Measurements from ENCODE around the gene SPATA3. TPM values are rescaled to one million over a fixed set of nuclear protein-coding genes. Genes with fewer than 3 reads are reported as not detected.

SPATA3 gene
- total and polyA plus RNA-seq, 2 donors (not counting 1 experiment from before 2014, with no cell fraction given) = not detected

- TF ChIP-seq CTCF (conservative IDR thresholded peaks at IDR 0.05 in 1 of 2, IDR thresholded peaks at IDR 0.05 in 1 of 2; ENCODE audit: low read depth in 1 of 2, low read length in 2 of 2) (no peak), EZH2 (IDR thresholded peaks at IDR 0.05; ENCODE audit: low read length, missing control alignments) (no peak)
Measured at GRCh38 chr2:231010201-231010730, 14.3 kb downstream of the SPATA3 start.

GRCh38 chr2:231011526-231011925 lies 15.6 kb downstream of the SPATA3 start:
- no peaks in the 10 kb centered on the region for H3K4me1 ChIP-seq (ENCODE audit: control insufficient read depth, extremely low read depth, insufficient read depth, low read length)
- no peaks in the 10 kb centered on the region for H3K9me3 ChIP-seq (ENCODE audit: control insufficient read depth, insufficient read depth, low read depth, low read length)
- no peak overlapping the region for H2AFZ ChIP-seq (ENCODE audit: low read length)
- H3K4me3 ChIP-seq (replicated peaks in 1 of 4; ENCODE audit: control extremely low read depth in 1 of 4, insufficient read depth in 1 of 4, low read depth in 3 of 4, low read length in 4 of 4) = no peak overlapping the region
- no peaks in the 10 kb centered on the region for H4K20me1 ChIP-seq (ENCODE audit: control insufficient read depth, extremely low read depth, insufficient read depth, low read length)
- H3K4me2 ChIP-seq (ENCODE audit: extremely low read depth, insufficient read depth, low read length) = no peak overlapping the region
- no peak overlapping the region for H3K27ac ChIP-seq (ENCODE audit: insufficient read depth, low read length)
- H3K9ac ChIP-seq (ENCODE audit: insufficient read depth, low read length) = no peak overlapping the region
- no peak for TF ChIP-seq EZH2 (IDR thresholded peaks at IDR 0.05; ENCODE audit: low read length, missing control alignments)
- no peak for TF ChIP-seq CTCF (conservative IDR thresholded peaks at IDR 0.05 in 1 of 2, IDR thresholded peaks at IDR 0.05 in 1 of 2; ENCODE audit: low read depth in 1 of 2, low read length in 2 of 2)
- DNase-seq (ENCODE audit: low read depth in 2 of 2) = no peak
- H3K79me2 ChIP-seq (ENCODE audit: control insufficient read depth, insufficient read depth, low read length) = no peaks in the 10 kb centered on the region
- no peaks in the 10 kb centered on the region for H3K36me3 ChIP-seq (ENCODE audit: control insufficient read depth, insufficient read depth, low read length)
- H3K27me3 ChIP-seq (ENCODE audit: control insufficient read depth, insufficient read depth, low read length) = peaks cover 17% of the 10 kb centered on the region

More at GRCh38 chr2:231010201-231010730, 14.3 kb downstream of the SPATA3 start:
- no peak overlapping the region for H3K4me3 ChIP-seq (replicated peaks in 1 of 4; ENCODE audit: control extremely low read depth in 1 of 4, insufficient read depth in 1 of 4, low read depth in 3 of 4, low read length in 4 of 4)
- H3K9ac ChIP-seq (ENCODE audit: insufficient read depth, low read length) = no peak overlapping the region
- H3K4me1 ChIP-seq (ENCODE audit: control insufficient read depth, extremely low read depth, insufficient read depth, low read length) = no peaks in the 10 kb centered on the region
- no peak overlapping the region for H2AFZ ChIP-seq (ENCODE audit: low read length)
- H3K36me3 ChIP-seq (ENCODE audit: control insufficient read depth, insufficient read depth, low read length) = no peaks in the 10 kb centered on the region
- no peak for DNase-seq (ENCODE audit: low read depth in 2 of 2)
- H3K27ac ChIP-seq (ENCODE audit: insufficient read depth, low read length) = no peak overlapping the region
- no peaks in the 10 kb centered on the region for H3K79me2 ChIP-seq (ENCODE audit: control insufficient read depth, insufficient read depth, low read length)
- no peak overlapping the region for H3K4me2 ChIP-seq (ENCODE audit: extremely low read depth, insufficient read depth, low read length)
- no peaks in the 10 kb centered on the region for H4K20me1 ChIP-seq (ENCODE audit: control insufficient read depth, extremely low read depth, insufficient read depth, low read length)
- H3K9me3 ChIP-seq (ENCODE audit: control insufficient read depth, insufficient read depth, low read depth, low read length) = no peaks in the 10 kb centered on the region
- H3K27me3 ChIP-seq (ENCODE audit: control insufficient read depth, insufficient read depth, low read length) = peaks cover 11% of the 10 kb centered on the region

GRCh38 chr2:231012463-231012862 lies 16.5 kb downstream of the SPATA3 start:
- Histone ChIP-seq H3K27me3 (ENCODE audit: control insufficient read depth, insufficient read depth, low read length) (peaks cover 17% of the 10 kb centered on the region), H3K9me3 (ENCODE audit: control insufficient read depth, insufficient read depth, low read depth, low read length) (no peaks in the 10 kb centered on the region), H3K4me1 (ENCODE audit: control insufficient read depth, extremely low read depth, insufficient read depth, low read length) (no peaks in the 10 kb centered on the region), H4K20me1 (ENCODE audit: control insufficient read depth, extremely low read depth, insufficient read depth, low read length) (no peaks in the 10 kb centered on the region), H2AFZ (ENCODE audit: low read length) (no peak overlapping the region), H3K36me3 (ENCODE audit: control insufficient read depth, insufficient read depth, low read length) (no peaks in the 10 kb centered on the region), H3K4me3 (replicated peaks in 1 of 4; ENCODE audit: control extremely low read depth in 1 of 4, insufficient read depth in 1 of 4, low read depth in 3 of 4, low read length in 4 of 4) (no peak overlapping the region), H3K27ac (ENCODE audit: insufficient read depth, low read length) (no peak overlapping the region), H3K4me2 (ENCODE audit: extremely low read depth, insufficient read depth, low read length) (no peak overlapping the region), H3K79me2 (ENCODE audit: control insufficient read depth, insufficient read depth, low read length) (no peaks in the 10 kb centered on the region), H3K9ac (ENCODE audit: insufficient read depth, low read length) (no peak overlapping the region)
- DNase-seq (ENCODE audit: low read depth in 2 of 2) = no peak
- TF ChIP-seq CTCF (conservative IDR thresholded peaks at IDR 0.05 in 1 of 2, IDR thresholded peaks at IDR 0.05 in 1 of 2; ENCODE audit: low read depth in 1 of 2, low read length in 2 of 2) (no peak), EZH2 (IDR thresholded peaks at IDR 0.05; ENCODE audit: low read length, missing control alignments) (no peak)
